CD14-positive monocyte (primary cell): ENCODE results near the gene MTCH1. TPM values are rescaled to one million over a fixed set of nuclear protein-coding genes. Genes with fewer than 3 reads are reported as not detected.
A peak's percentile ranks its signal among the peaks of the same experiment; 100 is the strongest.

Experiments used
- DNase-seq, 3 donors: peaks; one replicate each; pipeline ENCODE4 v3.0.0-alpha.2; 2011 to 2022
- H2AFZ ChIP-seq: 2 replicates; pipeline ENCODE4 v1.6.0; 2012; ENCODE audit warnings: mild to moderate bottlenecking, low read depth, low read length, inconsistent platforms; ENCODE audit not compliant: insufficient read depth, poor library complexity, severe bottlenecking
- H3K27ac ChIP-seq, 2 donors: 1 replicate in 1 of 2; 2 replicates in 1 of 2; pipeline ENCODE4 v1.5.1; 2012 to 2013; ENCODE audit warnings: low read length in 2 of 2, control low read depth in 1 of 2, inconsistent platforms in 1 of 2, low read depth in 1 of 2, mild to moderate bottlenecking in 1 of 2
- H3K27me3 ChIP-seq, 2 donors: one replicate each; pipeline versions ENCODE4 v1.6.0 to v1.6.1; 2011 to 2013; ENCODE audit warnings: low read length in 2 of 2; ENCODE audit not compliant: control insufficient read depth in 2 of 2, insufficient read depth in 2 of 2
- H3K36me3 ChIP-seq, 2 donors: replicated peaks in 1 of 2; 1 replicate in 1 of 2; 2 replicates in 1 of 2; pipeline versions ENCODE4 v1.5.1 to v1.6.1; 2012 to 2013; ENCODE audit warnings: low read length in 2 of 2, control low read depth in 1 of 2, inconsistent platforms in 1 of 2, mild to moderate bottlenecking in 1 of 2; ENCODE audit not compliant: insufficient read depth in 2 of 2, control insufficient read depth in 1 of 2
- H3K4me1 ChIP-seq, 2 donors: 1 replicate in 1 of 2; 2 replicates in 1 of 2; pipeline versions ENCODE4 v1.5.1 to v1.6.1; 2012 to 2013; ENCODE audit warnings: low read length in 2 of 2, control low read depth in 1 of 2, inconsistent platforms in 1 of 2, mild to moderate bottlenecking in 1 of 2, moderate library complexity in 1 of 2; ENCODE audit not compliant: insufficient read depth in 2 of 2, control insufficient read depth in 1 of 2
- H3K4me2 ChIP-seq: replicated peaks from 2 replicates; pipeline ENCODE3; 2012; ENCODE audit warnings: low read length, moderate library complexity, mild to moderate bottlenecking; ENCODE audit not compliant: poor library complexity, severe bottlenecking; ENCODE audit errors: extremely low read depth
- H3K4me3 ChIP-seq, 3 experiments: fragments of 200-600 bp in 1 of 3; sonication (generic) in 1 of 3; replicated peaks in 1 of 3; 1 replicate in 2 of 3; 2 replicates in 1 of 3; pipeline ENCODE4 v1.5.1; 2011 to 2013; ENCODE audit warnings: low read length in 3 of 3, mild to moderate bottlenecking in 3 of 3, control low read depth in 2 of 3, low read depth in 2 of 3, inconsistent platforms in 1 of 3, moderate library complexity in 1 of 3
- H3K79me2 ChIP-seq: 2 replicates; pipeline ENCODE4 v1.6.0; 2012; ENCODE audit warnings: mild to moderate bottlenecking, control low read depth, inconsistent platforms, low read length, moderate library complexity; ENCODE audit not compliant: insufficient read depth
- H3K9ac ChIP-seq: 2 replicates; pipeline ENCODE4 v1.6.0; 2017; ENCODE audit warnings: low read length, mild to moderate bottlenecking; ENCODE audit not compliant: insufficient read depth, poor library complexity, severe bottlenecking
- H3K9me3 ChIP-seq, 2 donors: replicated peaks in 1 of 2; 1 replicate in 1 of 2; 2 replicates in 1 of 2; pipeline versions ENCODE4 v1.5.1 to v1.6.1; 2012 to 2013; ENCODE audit warnings: low read length in 2 of 2, control low read depth in 1 of 2; ENCODE audit not compliant: control insufficient read depth in 1 of 2, insufficient read depth in 1 of 2
- H4K20me1 ChIP-seq: 2 replicates; pipeline ENCODE4 v1.6.0; 2012; ENCODE audit warnings: mild to moderate bottlenecking, low read length, control low read depth, moderate library complexity; ENCODE audit not compliant: insufficient read depth
- H3K27ac Mint-ChIP-seq, 7 donors: one replicate each; pipeline ENCODE4 v1.8.0; 2020; ENCODE audit warnings: mild to moderate bottlenecking in 7 of 7, mixed read lengths in 7 of 7, moderate library complexity in 6 of 7, inconsistent platforms in 2 of 7
- H3K27me3 Mint-ChIP-seq, 3 donors: one replicate each; pipeline ENCODE4 v1.8.0; 2021 to 2022; ENCODE audit warnings: low read depth in 3 of 3, mild to moderate bottlenecking in 3 of 3, mixed read lengths in 3 of 3, moderate library complexity in 3 of 3, inconsistent platforms in 1 of 3
- H3K36me3 Mint-ChIP-seq, 2 donors: one replicate each; pipeline ENCODE4 v1.8.0; 2020; ENCODE audit warnings: mixed read lengths in 2 of 2, inconsistent platforms in 1 of 2, mild to moderate bottlenecking in 1 of 2
- H3K4me1 Mint-ChIP-seq: one replicate; pipeline ENCODE4 v1.8.0; 2020; ENCODE audit warnings: mild to moderate bottlenecking, mixed read lengths
- H3K4me3 Mint-ChIP-seq, 2 donors: one replicate each; pipeline ENCODE4 v1.8.0; 2020; ENCODE audit warnings: mild to moderate bottlenecking in 2 of 2, mixed read lengths in 2 of 2, moderate library complexity in 1 of 2
- H3K9me3 Mint-ChIP-seq, 7 donors: one replicate each; pipeline ENCODE4 v1.8.0; 2020 to 2022; ENCODE audit warnings: mixed read lengths in 7 of 7, mild to moderate bottlenecking in 6 of 7, moderate library complexity in 6 of 7, inconsistent platforms in 2 of 7
- WGBS: methylation state at CpG from one replicate; pipeline ENCODE4 v1.1.5; 2013; ENCODE audit warnings: missing lambda C conversion rate; ENCODE audit not compliant: insufficient coverage; 5-methylcytosine and 5-hydroxymethylcytosine counted together
- intact Hi-C, 2 donors: fragments of 100-400 bp; cut with micrococcal nuclease; formaldehyde crosslinking; loops; one replicate each; pipeline versions ENCODE4 v1.15.0 to v1.15.1; 2023
- polyA plus RNA-seq, 3 donors: library from polyadenylated mRNA; depleted of rRNA in 1 of 3; unstranded in 2 of 3; stranded (reverse) in 1 of 3; fragments of 300-500 nt in 2 of 3; fragments of >200 nt in 1 of 3; fragmentation: Illumina TruSeq in 2 of 3; gene quantifications; 1 replicate in 2 of 3; 2 replicates in 1 of 3; pipeline ENCODE4 v1.2.3, GENCODE V29; 2012 to 2021
- TF ChIP-seq, protein P1 (sequence below): fragments of 200-600 bp; IDR thresholded peaks from one replicate; pipeline ENCODE4 v1.8.0; 2022; ENCODE audit warnings: antibody characterized with exemption, mild to moderate bottlenecking

The MTCH1 gene
- polyA plus RNA-seq, 3 donors = 111 to 118 (median 111) TPM

DNA sequence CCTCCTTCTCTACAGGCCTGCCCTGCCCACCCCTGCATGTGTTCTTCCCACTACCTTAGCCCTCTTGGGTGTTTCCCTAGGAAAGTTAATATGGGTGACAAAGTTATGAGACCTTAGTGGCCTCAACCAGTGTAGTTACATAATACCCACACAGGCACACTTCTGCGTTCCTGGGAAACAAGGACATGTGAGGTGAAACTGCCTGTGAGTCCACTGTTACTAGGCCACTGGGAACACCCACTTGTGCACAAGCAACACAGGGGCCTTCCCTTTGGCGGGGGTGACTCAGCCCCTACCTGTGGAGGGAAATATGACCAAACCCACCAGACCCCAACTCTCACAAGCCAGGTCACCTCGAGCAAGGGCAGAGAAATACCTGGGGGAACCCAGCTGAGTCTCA is 18.7 kb downstream of the MTCH1 start:
- intact Hi-C loops = loop anchor here in 1 of 2 donors (10.0 kb wide), 1 partner anchor 48 kb away; no protein-coding TSS in a partner anchor
- Histone ChIP-seq H3K9me3 (no peaks in the 10 kb centered on the region), H3K79me2 (no peaks in the 10 kb centered on the region), H3K4me2 (no peak overlapping the region), H3K27ac (no peak overlapping the region), H3K27me3 (no peaks in the 10 kb centered on the region), H3K4me1 (peaks cover 10 to 16% of the 10 kb centered on the region in 2 donors), H3K9ac (no peak overlapping the region), H3K4me3 (no peak overlapping the region), H3K36me3 (peaks cover 54 to 55% of the 10 kb centered on the region in 2 donors), H2AFZ (no peak overlapping the region), H4K20me1 (peaks cover 31% of the 10 kb centered on the region)
- TF ChIP-seq, protein P1, sequence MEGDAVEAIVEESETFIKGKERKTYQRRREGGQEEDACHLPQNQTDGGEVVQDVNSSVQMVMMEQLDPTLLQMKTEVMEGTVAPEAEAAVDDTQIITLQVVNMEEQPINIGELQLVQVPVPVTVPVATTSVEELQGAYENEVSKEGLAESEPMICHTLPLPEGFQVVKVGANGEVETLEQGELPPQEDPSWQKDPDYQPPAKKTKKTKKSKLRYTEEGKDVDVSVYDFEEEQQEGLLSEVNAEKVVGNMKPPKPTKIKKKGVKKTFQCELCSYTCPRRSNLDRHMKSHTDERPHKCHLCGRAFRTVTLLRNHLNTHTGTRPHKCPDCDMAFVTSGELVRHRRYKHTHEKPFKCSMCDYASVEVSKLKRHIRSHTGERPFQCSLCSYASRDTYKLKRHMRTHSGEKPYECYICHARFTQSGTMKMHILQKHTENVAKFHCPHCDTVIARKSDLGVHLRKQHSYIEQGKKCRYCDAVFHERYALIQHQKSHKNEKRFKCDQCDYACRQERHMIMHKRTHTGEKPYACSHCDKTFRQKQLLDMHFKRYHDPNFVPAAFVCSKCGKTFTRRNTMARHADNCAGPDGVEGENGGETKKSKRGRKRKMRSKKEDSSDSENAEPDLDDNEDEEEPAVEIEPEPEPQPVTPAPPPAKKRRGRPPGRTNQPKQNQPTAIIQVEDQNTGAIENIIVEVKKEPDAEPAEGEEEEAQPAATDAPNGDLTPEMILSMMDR = no peak
- WGBS = no CpG with 5 or more reads among the region's 3 CpGs
- H3K36me3 Mint-ChIP-seq = peaks cover 57% of the 10 kb centered on the region in 2 donors
- DNase-seq = no peak
- no peaks in the 10 kb centered on the region for H3K9me3 Mint-ChIP-seq
- peak overlapping the region in 5 of 7 donors; percentile 17 to 70 (median 27) for H3K27ac Mint-ChIP-seq
- H3K4me3 Mint-ChIP-seq = no peak overlapping the region
- H3K27me3 Mint-ChIP-seq = peaks cover under 1 to 4% (median 4%) of the 10 kb centered on the region in 3 donors
- H3K4me1 Mint-ChIP-seq = peaks cover 22% of the 10 kb centered on the region

DNA sequence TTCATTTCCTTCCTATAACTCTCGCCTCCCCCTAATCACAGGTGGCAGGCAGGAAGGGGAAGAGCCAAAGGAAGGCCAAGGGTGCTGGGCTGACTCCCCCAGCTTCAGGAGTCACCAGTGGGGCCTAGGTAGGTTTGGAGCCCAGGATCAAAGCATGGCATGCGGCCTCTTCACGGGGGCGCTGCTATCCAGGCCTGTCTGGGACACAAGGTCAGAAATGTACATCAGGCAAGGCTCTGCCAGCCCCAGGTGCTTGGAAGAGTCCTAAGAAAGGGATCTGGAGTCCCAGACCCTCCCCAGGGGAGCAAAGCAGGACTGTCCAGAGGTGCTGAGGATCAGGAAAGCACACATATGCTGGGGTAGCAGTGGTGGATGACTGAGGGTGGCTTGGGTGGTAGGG is 21.1 kb downstream of the MTCH1 start:
- no peak overlapping the region for H3K4me3 ChIP-seq
- Mint-ChIP-seq H3K36me3 (peaks cover 33 to 34% of the 10 kb centered on the region in 2 donors), H3K9me3 (no peaks in the 10 kb centered on the region), H3K27ac (peak overlapping the region in 5 of 7 donors; percentile 19 to 84 (median 76)), H3K27me3 (peaks cover 18 to 20% (median 19%) of the 10 kb centered on the region in 3 donors), H3K4me3 (no peak overlapping the region), H3K4me1 (peaks cover 22% of the 10 kb centered on the region)
- no peak overlapping the region for H2AFZ ChIP-seq
- H3K9me3 ChIP-seq = no peaks in the 10 kb centered on the region
- TF ChIP-seq, protein P1 = no peak
- H3K27ac ChIP-seq = no peak overlapping the region
- H3K4me1 ChIP-seq = peaks cover 10 to 16% of the 10 kb centered on the region in 2 donors
- peaks cover 30 to 31% of the 10 kb centered on the region in 2 donors for H3K36me3 ChIP-seq
- no peak overlapping the region for H3K9ac ChIP-seq
- H3K79me2 ChIP-seq = no peaks in the 10 kb centered on the region
- peaks cover 13% of the 10 kb centered on the region for H4K20me1 ChIP-seq
- 47% methylated on average over 4 of the region's 4 CpGs for WGBS
- intact Hi-C loops = loop anchor here (5.0 to 10.0 kb wide), 2 partner anchors 50 to 277 kb away; no protein-coding TSS in a partner anchor
- no peak for DNase-seq
- no peak overlapping the region for H3K4me2 ChIP-seq
- H3K27me3 ChIP-seq = peaks cover 0 to 9% of the 10 kb centered on the region in 2 donors
